Gastrocnemius medialis (tissue), 4 donors: ENCODE measurements around the gene MYH9. TPM values are rescaled to one million over a fixed set of nuclear protein-coding genes. Genes with fewer than 3 reads are reported as not detected.
A peak's percentile ranks its signal among the peaks of the same experiment; 100 is the strongest.

Experiments
- ATAC-seq, 2 donors: fragments of 150-250 bp; one replicate each; pipeline ENCODE4 v1.9.1; 2016
- DNase-seq, 2 donors: peaks; one replicate each; pipeline ENCODE4 v3.0.0-alpha.2; 2019
- H3K27ac ChIP-seq, 4 donors: fragments of 200-600 bp; sonication (generic); 1 replicate in 1 of 4; 2 replicates in 3 of 4; pipeline ENCODE4 v1.5.1; 2016 to 2018; ENCODE audit warnings: mild to moderate bottlenecking in 2 of 4, moderate library complexity in 1 of 4
- H3K27me3 ChIP-seq, 3 donors: fragments of 200-600 bp; sonication (generic) in 2 of 3; 1 replicate in 1 of 3; 2 replicates in 2 of 3; pipeline versions ENCODE4 v1.5.1 to v1.6.0; 2016 to 2019; ENCODE audit warnings: mild to moderate bottlenecking in 1 of 3, moderate library complexity in 1 of 3
- H3K36me3 ChIP-seq, 2 donors: fragments of 200-600 bp; sonication (generic) in 1 of 2; one replicate each; pipeline ENCODE4 v1.5.1; 2017 to 2018
- H3K4me1 ChIP-seq, 2 donors: fragments of 200-600 bp; sonication (generic) in 1 of 2; one replicate each; pipeline ENCODE4 v1.5.1; 2016 to 2017; ENCODE audit warnings: mild to moderate bottlenecking in 2 of 2
- H3K4me3 ChIP-seq, 4 donors: fragments of 200-600 bp; sonication (generic) in 3 of 4; 1 replicate in 1 of 4; 2 replicates in 3 of 4; pipeline ENCODE4 v1.5.1; 2016 to 2019; ENCODE audit warnings: mild to moderate bottlenecking in 2 of 4
- H3K9me3 ChIP-seq, 3 donors: fragments of 200-600 bp; sonication (generic) in 2 of 3; 1 replicate in 1 of 3; 2 replicates in 2 of 3; pipeline ENCODE4 v1.5.1; 2016 to 2019
- CTCF ChIP-seq, 5 experiments: fragments of 450-650 bp in 3 of 5; fragments of 200-600 bp in 2 of 5; sonication (generic) in 2 of 5; IDR thresholded peaks in 4 of 5; conservative IDR thresholded peaks in 1 of 5; 1 replicate in 4 of 5; 2 replicates in 1 of 5; pipeline ENCODE4 v1.5.1; 2016 to 2019; ENCODE audit warnings: antibody characterized with exemption in 5 of 5, mild to moderate bottlenecking in 3 of 5, moderate library complexity in 3 of 5
- POLR2A ChIP-seq, 2 donors: fragments of 450-650 bp; IDR thresholded peaks; one replicate each; pipeline ENCODE4 v1.6.1; 2017; ENCODE audit warnings: antibody characterized with exemption in 2 of 2, mild to moderate bottlenecking in 2 of 2, moderate library complexity in 2 of 2
- in situ Hi-C, 4 donors: fragments of 200-750 bp; cut with MboI; loops; one replicate each; pipeline versions ENCODE4 v1.15.0 to v1.8.0; 2017; ENCODE audit warnings: low sequenced_read_pairs in 4 of 4
- intact Hi-C: fragments of 100-400 bp; cut with DNase I; formaldehyde crosslinking; loops from one replicate; pipeline ENCODE4 v1.15.1; 2023; ENCODE audit warnings: low total_unique reads
- total RNA-seq, 4 donors: library from RNA; depleted of rRNA; stranded (reverse); fragments of >200 nt; gene quantifications; one replicate each; pipeline versions ENCODE4 v1.1.0 to v1.2.3, GENCODE V29; 2016

MYH9 gene
- total RNA-seq, 4 donors from 2014 or later, result 38.9 to 115 (median 104) TPM

- intact Hi-C loops (loop anchor here (5.0 kb wide), 1 partner anchor 133 kb away; no protein-coding TSS in a partner anchor), in situ Hi-C loops (no loop called here)
- Histone ChIP-seq H3K9me3 (no peaks in the 10 kb centered on the region), H3K27me3 (no peaks in the 10 kb centered on the region), H3K36me3 (peaks cover 0 to 19% of the 10 kb centered on the region in 2 donors), H3K4me1 (peaks cover 85 to 86% of the 10 kb centered on the region in 2 donors), H3K4me3 (peak overlapping the region in 2 of 4 donors; percentile 5 to 15), H3K27ac (peak overlapping the region; percentile 82 to 84 (median 84))
- DNase-seq, result no peak
- peak in 1 of 2 donors; percentile 13 for TF ChIP-seq POLR2A (IDR thresholded peaks at IDR 0.05)
- TF ChIP-seq CTCF (IDR thresholded peaks at IDR 0.05 in 4 of 5, conservative IDR thresholded peaks at IDR 0.05 in 1 of 5), result no peak
- ATAC-seq, result peak; percentile 4 to 11
These were observed 58.3 kb downstream of the MYH9 start for GRCh38 chr22:36329254-36330078.

GRCh38 chr22:36328635-36329253 is 59.0 kb downstream of the MYH9 start:
- TF ChIP-seq POLR2A (IDR thresholded peaks at IDR 0.05) (no peak), CTCF (IDR thresholded peaks at IDR 0.05 in 4 of 5, conservative IDR thresholded peaks at IDR 0.05 in 1 of 5) (no peak)
- Histone ChIP-seq H3K9me3 (no peaks in the 10 kb centered on the region), H3K4me3 (peak overlapping the region in 3 of 4 donors; percentile 2 to 15 (median 5)), H3K4me1 (peaks cover 87 to 88% of the 10 kb centered on the region in 2 donors), H3K27ac (peak overlapping the region; percentile 82 to 84 (median 84)), H3K27me3 (no peaks in the 10 kb centered on the region), H3K36me3 (peaks cover 0 to 26% of the 10 kb centered on the region in 2 donors)
- DNase-seq, result peak; percentile 51 to 79
- in situ Hi-C loops, result no loop called here
- ATAC-seq, result peak; percentile 44 to 60
- intact Hi-C loops, result loop anchor here (5.0 kb wide), 1 partner anchor 134 kb away; no protein-coding TSS in a partner anchor

GRCh38 chr22:36327922-36328551 is 59.7 kb downstream of the MYH9 start:
- in situ Hi-C loops (no loop called here), intact Hi-C loops (loop anchor here (2.0 to 5.0 kb wide), 2 partner anchors 59 to 134 kb away; partner anchors contain the start of gene MYH9)
- no peak for ATAC-seq
- H3K4me3 ChIP-seq, result peak overlapping the region in 2 of 4 donors; percentile 2 to 15
- TF ChIP-seq POLR2A (IDR thresholded peaks at IDR 0.05), result no peak
- no peak for TF ChIP-seq CTCF (IDR thresholded peaks at IDR 0.05 in 4 of 5, conservative IDR thresholded peaks at IDR 0.05 in 1 of 5)
- peaks cover 0 to 33% of the 10 kb centered on the region in 2 donors for H3K36me3 ChIP-seq
- peaks cover 88% of the 10 kb centered on the region in 2 donors for H3K4me1 ChIP-seq
- no peaks in the 10 kb centered on the region for H3K9me3 ChIP-seq
- DNase-seq, result no peak
- peak overlapping the region; percentile 82 to 84 (median 84) for H3K27ac ChIP-seq
- H3K27me3 ChIP-seq, result no peaks in the 10 kb centered on the region

- TF ChIP-seq CTCF (IDR thresholded peaks at IDR 0.05 in 4 of 5, conservative IDR thresholded peaks at IDR 0.05 in 1 of 5) (peak in 2 of 5 experiments; percentile 9 to 27), POLR2A (IDR thresholded peaks at IDR 0.05) (no peak)
- Histone ChIP-seq H3K36me3 (peaks cover 0 to 47% of the 10 kb centered on the region in 2 donors), H3K4me3 (peak overlapping the region in 1 of 4 donors; percentile 6), H3K27me3 (no peaks in the 10 kb centered on the region), H3K9me3 (no peaks in the 10 kb centered on the region), H3K4me1 (peaks cover 73 to 75% of the 10 kb centered on the region in 2 donors), H3K27ac (peak overlapping the region; percentile 82 to 84 (median 84))
- ATAC-seq, result no peak
- in situ Hi-C loops, result no loop called here
- intact Hi-C loops, result loop anchor here (2.0 to 5.0 kb wide), 2 partner anchors 60 to 136 kb away; partner anchors contain the start of gene MYH9
- no peak for DNase-seq
These were observed 61.3 kb downstream of the MYH9 start for GRCh38 chr22:36326178-36327161.
